Smooth muscle cell (in vitro differentiated cells): Measurements from ENCODE around the gene RTCA. TPM values are rescaled to one million over a fixed set of nuclear protein-coding genes. Genes with fewer than 3 reads are reported as not detected.
A peak's percentile ranks its signal among the peaks of the same experiment; 100 is the strongest.
"Not testable (repeated sequence)": the region's sequence is repeated elsewhere in the genome, so short reads cannot be mapped to it uniquely, and the experiment has no call there.

Experiments used
- DNase-seq: peaks from one replicate; lab custom pipeline; 2025; ENCODE audit not compliant: unreplicated experiment; lab: John Stamatoyannopoulos, UW
- H2AFZ ChIP-seq: fragments of 200-600 bp; sonication (generic); 2 replicates; pipeline ENCODE4 v1.6.0; 2016; ENCODE audit warnings: antibody characterized with exemption, low read depth, mild to moderate bottlenecking
- H3F3A ChIP-seq: fragments of 200-600 bp; sonication (generic); 2 replicates; pipeline ENCODE4 v1.6.0; 2017; ENCODE audit warnings: antibody characterized with exemption, low read depth
- H3K27ac ChIP-seq: fragments of 200-600 bp; sonication (generic); 2 replicates; pipeline ENCODE4 v1.5.1; 2016; ENCODE audit warnings: low read depth, mild to moderate bottlenecking
- H3K27me3 ChIP-seq: fragments of 200-600 bp; sonication (generic); 2 replicates; pipeline ENCODE4 v1.6.1; 2016; ENCODE audit warnings: low read depth, mild to moderate bottlenecking
- H3K36me3 ChIP-seq: fragments of 200-600 bp; sonication (generic); 2 replicates; pipeline ENCODE4 v1.5.1; 2016; ENCODE audit warnings: low read depth
- H3K4me1 ChIP-seq: fragments of 200-600 bp; sonication (generic); 2 replicates; pipeline ENCODE4 v1.5.1; 2016; ENCODE audit warnings: low read depth
- H3K4me2 ChIP-seq: fragments of 200-600 bp; sonication (generic); 2 replicates; pipeline ENCODE4 v1.6.0; 2016; ENCODE audit warnings: mild to moderate bottlenecking
- H3K4me3 ChIP-seq: fragments of 200-600 bp; sonication (generic); 2 replicates; pipeline ENCODE4 v1.5.1; 2016; ENCODE audit warnings: mild to moderate bottlenecking
- H3K79me2 ChIP-seq: fragments of 200-600 bp; sonication (generic); 2 replicates; pipeline ENCODE4 v1.6.0; 2016; ENCODE audit warnings: low read depth, mild to moderate bottlenecking
- H3K9ac ChIP-seq: fragments of 200-600 bp; sonication (generic); 2 replicates; pipeline ENCODE4 v1.6.0; 2016; ENCODE audit warnings: low read depth
- H3K9me3 ChIP-seq: fragments of 200-600 bp; sonication (generic); replicated peaks from 2 replicates; pipeline ENCODE4 v1.5.1; 2016; ENCODE audit warnings: low read depth
- H4K20me1 ChIP-seq: fragments of 200-600 bp; sonication (generic); 2 replicates; pipeline ENCODE4 v1.6.0; 2016; ENCODE audit warnings: low read depth
- WGBS: methylation state at CpG from one replicate; pipeline ENCODE4 v1.1.7; 2016; ENCODE audit warnings: low lambda C conversion rate; 5-methylcytosine and 5-hydroxymethylcytosine counted together
- polyA plus RNA-seq: library from polyadenylated mRNA; unstranded; fragments of >200 nt; fragmentation: Nextera tagmentation; extraction: Ambion mirVana; gene quantifications from 2 replicates; pipeline ENCODE4 v1.2.1, GENCODE V29; 2016
- total RNA-seq: library from RNA; depleted of rRNA; stranded (reverse); fragments of >200 nt; gene quantifications from 2 replicates; pipeline ENCODE4 v1.2.3, GENCODE V29; 2014
- TF ChIP-seq, protein P1 (sequence below): fragments of 200-600 bp; sonication (generic); IDR thresholded peaks from 2 replicates; pipeline ENCODE4 v1.5.1; 2017; ENCODE audit warnings: borderline replicate concordance, mild to moderate bottlenecking, antibody characterized with exemption; ENCODE audit not compliant: insufficient read depth, poor library complexity, severe bottlenecking

The RTCA gene
- total and polyA plus RNA-seq, 2 experiments from 2014 or later = 51.7 to 67.5 TPM

- no peaks in the 10 kb centered on the region for H3K36me3 ChIP-seq
- no peak overlapping the region for H3K9ac ChIP-seq
- H3K4me3 ChIP-seq = no peak overlapping the region
- TF ChIP-seq, protein P1, sequence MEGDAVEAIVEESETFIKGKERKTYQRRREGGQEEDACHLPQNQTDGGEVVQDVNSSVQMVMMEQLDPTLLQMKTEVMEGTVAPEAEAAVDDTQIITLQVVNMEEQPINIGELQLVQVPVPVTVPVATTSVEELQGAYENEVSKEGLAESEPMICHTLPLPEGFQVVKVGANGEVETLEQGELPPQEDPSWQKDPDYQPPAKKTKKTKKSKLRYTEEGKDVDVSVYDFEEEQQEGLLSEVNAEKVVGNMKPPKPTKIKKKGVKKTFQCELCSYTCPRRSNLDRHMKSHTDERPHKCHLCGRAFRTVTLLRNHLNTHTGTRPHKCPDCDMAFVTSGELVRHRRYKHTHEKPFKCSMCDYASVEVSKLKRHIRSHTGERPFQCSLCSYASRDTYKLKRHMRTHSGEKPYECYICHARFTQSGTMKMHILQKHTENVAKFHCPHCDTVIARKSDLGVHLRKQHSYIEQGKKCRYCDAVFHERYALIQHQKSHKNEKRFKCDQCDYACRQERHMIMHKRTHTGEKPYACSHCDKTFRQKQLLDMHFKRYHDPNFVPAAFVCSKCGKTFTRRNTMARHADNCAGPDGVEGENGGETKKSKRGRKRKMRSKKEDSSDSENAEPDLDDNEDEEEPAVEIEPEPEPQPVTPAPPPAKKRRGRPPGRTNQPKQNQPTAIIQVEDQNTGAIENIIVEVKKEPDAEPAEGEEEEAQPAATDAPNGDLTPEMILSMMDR = no peak
- H3K9me3 ChIP-seq = no peaks in the 10 kb centered on the region
- no peaks in the 10 kb centered on the region for H3F3A ChIP-seq
- H3K27ac ChIP-seq = no peak overlapping the region
- no peak overlapping the region for H2AFZ ChIP-seq
- peaks cover 11% of the 10 kb centered on the region for H3K79me2 ChIP-seq
- no peaks in the 10 kb centered on the region for H4K20me1 ChIP-seq
- peaks cover 8% of the 10 kb centered on the region for H3K4me1 ChIP-seq
- no peaks in the 10 kb centered on the region for H3K27me3 ChIP-seq
- no peak for DNase-seq
- H3K4me2 ChIP-seq = no peak overlapping the region
Observed at GRCh38 chr1:100261686-100262085, 4.3 kb upstream of the RTCA start.

DNA sequence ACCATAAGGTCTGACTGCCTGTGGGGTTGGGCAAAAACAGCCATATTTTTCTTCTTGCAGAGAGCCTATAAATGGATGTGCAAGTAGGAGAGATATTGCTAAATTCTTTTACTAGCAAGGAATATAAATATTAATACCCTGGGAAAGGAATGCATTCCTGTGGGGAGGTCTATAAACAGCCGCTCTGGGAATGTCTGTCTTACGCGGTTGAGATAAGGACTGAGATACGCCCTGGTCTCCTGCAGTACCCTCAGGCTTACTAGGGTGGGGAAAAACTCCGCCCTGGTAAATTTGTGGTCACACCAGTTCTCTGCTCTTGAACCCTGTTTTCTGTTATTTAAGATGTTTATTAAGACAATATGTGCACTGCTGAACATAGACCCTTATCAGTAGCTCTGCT is 1.9 kb upstream of the RTCA start:
- not testable (repeated sequence) for H3K27ac ChIP-seq, H3K9me3 ChIP-seq, H3F3A ChIP-seq, DNase-seq, H3K4me3 ChIP-seq, H4K20me1 ChIP-seq, H3K9ac ChIP-seq, H3K4me2 ChIP-seq, H2AFZ ChIP-seq, H3K27me3 ChIP-seq
- H3K4me1 ChIP-seq = peaks cover 13% of the 10 kb centered on the region
- peaks cover 32% of the 10 kb centered on the region for H3K79me2 ChIP-seq
- 96% methylated on average over 5 of the region's 5 CpGs for WGBS
- peaks cover 11% of the 10 kb centered on the region for H3K36me3 ChIP-seq

DNA sequence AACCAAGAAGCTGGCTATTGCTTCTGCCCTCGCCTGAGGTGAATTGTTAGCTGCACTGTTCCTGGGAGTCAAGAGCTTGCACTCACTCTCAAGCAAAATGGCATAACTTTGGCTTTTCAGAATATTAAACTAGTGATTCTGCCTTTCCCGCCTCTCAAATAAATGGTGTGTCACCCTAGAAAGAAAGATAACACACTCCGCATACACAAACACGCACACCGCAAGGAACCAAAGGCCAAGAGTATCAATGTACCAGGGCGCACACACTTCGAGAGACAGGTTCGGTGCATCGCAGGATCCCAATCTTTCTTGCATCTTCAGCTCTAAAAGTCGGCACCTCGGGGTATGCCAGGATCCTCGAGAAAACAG is 470 bp upstream of the RTCA start:
- H3K4me1 ChIP-seq = peaks cover 13% of the 10 kb centered on the region
- H3K4me2 ChIP-seq = peak overlapping the region; percentile 88
- H3K9ac ChIP-seq = peak overlapping the region; percentile 83
- WGBS = 7% methylated on average over 12 of the region's 12 CpGs
- no peaks in the 10 kb centered on the region for H3F3A ChIP-seq
- no peak for DNase-seq
- TF ChIP-seq, protein P1 = no peak
- H3K79me2 ChIP-seq = peaks cover 47% of the 10 kb centered on the region
- peak overlapping the region; percentile 98 for H2AFZ ChIP-seq
- peak overlapping the region; percentile 92 for H3K4me3 ChIP-seq
- no peaks in the 10 kb centered on the region for H3K9me3 ChIP-seq
- H4K20me1 ChIP-seq = no peaks in the 10 kb centered on the region
- H3K27ac ChIP-seq = peak overlapping the region; percentile 80
- H3K36me3 ChIP-seq = peaks cover 18% of the 10 kb centered on the region
- H3K27me3 ChIP-seq = no peaks in the 10 kb centered on the region

DNA sequence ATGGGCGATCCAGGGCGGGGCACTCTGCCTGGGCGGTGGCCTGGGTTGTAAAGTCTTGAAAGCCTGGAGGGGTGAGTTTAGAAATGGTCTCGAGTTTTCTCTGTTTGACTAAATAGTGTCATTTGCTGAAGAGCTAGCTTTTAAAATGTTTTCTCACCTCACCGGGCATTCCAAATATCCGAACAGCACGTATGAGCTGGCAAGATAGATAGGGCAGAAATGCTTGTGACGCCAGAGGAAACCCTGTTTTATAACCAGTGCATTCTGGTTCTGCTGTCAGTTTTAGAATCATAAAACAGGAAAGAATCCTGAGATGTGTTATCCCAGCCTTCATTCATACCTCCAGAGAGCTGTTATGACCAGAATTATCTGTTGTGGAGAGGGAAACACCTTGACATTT is 725 bp downstream of the RTCA start:
- H3K9me3 ChIP-seq = no peaks in the 10 kb centered on the region
- H3K4me1 ChIP-seq = peaks cover 13% of the 10 kb centered on the region
- H2AFZ ChIP-seq = peak overlapping the region; percentile 98
- H3K4me2 ChIP-seq = peak overlapping the region; percentile 88
- DNase-seq = no peak
- peak overlapping the region; percentile 83 for H3K9ac ChIP-seq
- peaks cover 9% of the 10 kb centered on the region for H4K20me1 ChIP-seq
- H3K79me2 ChIP-seq = peaks cover 55% of the 10 kb centered on the region
- TF ChIP-seq, protein P1 = no peak
- H3K27ac ChIP-seq = peak overlapping the region; percentile 80
- H3K27me3 ChIP-seq = no peaks in the 10 kb centered on the region
- peaks cover 29% of the 10 kb centered on the region for H3K36me3 ChIP-seq
- 3% methylated on average over 5 of the region's 8 CpGs for WGBS
- H3K4me3 ChIP-seq = peak overlapping the region; percentile 92
- no peaks in the 10 kb centered on the region for H3F3A ChIP-seq
